Osteoblast (primary cell): Measurements from ENCODE around the gene ERC1. TPM values are rescaled to one million over a fixed set of nuclear protein-coding genes. Genes with fewer than 3 reads are reported as not detected.
A peak's percentile ranks its signal among the peaks of the same experiment; 100 is the strongest.
"Not testable (repeated sequence)": the region's sequence is repeated elsewhere in the genome, so short reads cannot be mapped to it uniquely, and the experiment has no call there.

Source experiments
- DNase-seq: peaks from one replicate; pipeline ENCODE4 v3.0.0; 2011; ENCODE audit warnings: low spot score, mixed read lengths; ENCODE audit not compliant: insufficient read length; ENCODE audit errors: missing footprints
- H2AFZ ChIP-seq: 2 replicates; pipeline ENCODE4 v1.6.0; 2011; ENCODE audit warnings: mild to moderate bottlenecking, low read length
- H3K27ac ChIP-seq: 2 replicates; pipeline ENCODE4 v1.5.1; 2011; ENCODE audit warnings: mild to moderate bottlenecking, low read depth, low read length, moderate library complexity
- H3K27me3 ChIP-seq: 2 replicates; pipeline ENCODE4 v1.6.0; 2012; ENCODE audit warnings: mild to moderate bottlenecking, control low read depth, inconsistent platforms, low read length, moderate library complexity; ENCODE audit not compliant: insufficient read depth
- H3K36me3 ChIP-seq: 2 replicates; pipeline ENCODE4 v1.5.1; 2011; ENCODE audit warnings: mild to moderate bottlenecking, low read length, control low read depth, moderate library complexity; ENCODE audit not compliant: insufficient read depth
- H3K4me1 ChIP-seq: 2 replicates; pipeline ENCODE4 v1.5.1; 2011; ENCODE audit warnings: mild to moderate bottlenecking, low read length, control low read depth, moderate library complexity; ENCODE audit not compliant: insufficient read depth
- H3K4me2 ChIP-seq: 2 replicates; pipeline ENCODE4 v1.6.0; 2011; ENCODE audit warnings: mild to moderate bottlenecking, low read length; ENCODE audit not compliant: insufficient read depth
- H3K4me3 ChIP-seq: fragments of 200-600 bp; sonication (generic); 3 replicates; pipeline ENCODE4 v1.5.1; 2012; ENCODE audit warnings: mild to moderate bottlenecking, low read length, inconsistent platforms; ENCODE audit not compliant: insufficient read depth
- H3K79me2 ChIP-seq: 2 replicates; pipeline ENCODE4 v1.6.0; 2012; ENCODE audit warnings: mild to moderate bottlenecking, low read length, control low read depth, inconsistent platforms; ENCODE audit not compliant: insufficient read depth
- H3K9me3 ChIP-seq: 2 replicates; pipeline ENCODE4 v1.5.1; 2011; ENCODE audit warnings: low read depth, low read length, control low read depth
- H4K20me1 ChIP-seq: 2 replicates; pipeline ENCODE4 v1.6.0; 2012; ENCODE audit warnings: mild to moderate bottlenecking, low read length, control low read depth; ENCODE audit not compliant: insufficient read depth
- total RNA-seq: library from RNA; depleted of rRNA; stranded (reverse); fragments of >200 nt; gene quantifications from 2 replicates; pipeline ENCODE4 v1.2.3, GENCODE V29; 2012
- TF ChIP-seq, protein P1 (sequence below): IDR thresholded peaks from 2 replicates; pipeline ENCODE4 v1.5.1; 2011; ENCODE audit warnings: mild to moderate bottlenecking, low read depth, low read length, moderate library complexity; ENCODE audit errors: extremely low read depth

Gene ERC1
- total RNA-seq, 1 donor, result 36.2 TPM

DNA sequence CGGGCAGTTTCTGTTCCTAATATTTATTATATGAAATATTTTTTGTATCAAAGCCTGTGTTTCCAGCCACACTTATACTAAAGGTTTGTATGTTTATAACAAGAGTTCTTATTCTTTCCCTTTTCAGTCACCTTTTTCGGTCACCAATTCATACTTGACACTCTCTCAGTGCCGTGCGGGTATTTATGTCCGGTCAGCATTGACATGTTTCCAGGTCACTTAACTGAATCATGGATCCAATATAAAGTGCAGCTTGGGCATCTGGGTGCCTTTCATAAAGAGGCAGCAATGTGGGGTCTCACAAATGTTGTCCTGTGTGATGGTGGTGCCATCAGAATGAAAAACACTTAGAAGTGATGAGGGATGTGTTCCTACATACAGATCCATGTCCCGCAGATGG is 141.3 kb downstream of the ERC1 start:
- no peak overlapping the region for H3K4me2 ChIP-seq
- H3K36me3 ChIP-seq, result no peaks in the 10 kb centered on the region
- H3K4me3 ChIP-seq, result no peak overlapping the region
- H2AFZ ChIP-seq, result no peak overlapping the region
- H3K27ac ChIP-seq, result no peak overlapping the region
- peak; percentile 25 for DNase-seq
- TF ChIP-seq, protein P1, sequence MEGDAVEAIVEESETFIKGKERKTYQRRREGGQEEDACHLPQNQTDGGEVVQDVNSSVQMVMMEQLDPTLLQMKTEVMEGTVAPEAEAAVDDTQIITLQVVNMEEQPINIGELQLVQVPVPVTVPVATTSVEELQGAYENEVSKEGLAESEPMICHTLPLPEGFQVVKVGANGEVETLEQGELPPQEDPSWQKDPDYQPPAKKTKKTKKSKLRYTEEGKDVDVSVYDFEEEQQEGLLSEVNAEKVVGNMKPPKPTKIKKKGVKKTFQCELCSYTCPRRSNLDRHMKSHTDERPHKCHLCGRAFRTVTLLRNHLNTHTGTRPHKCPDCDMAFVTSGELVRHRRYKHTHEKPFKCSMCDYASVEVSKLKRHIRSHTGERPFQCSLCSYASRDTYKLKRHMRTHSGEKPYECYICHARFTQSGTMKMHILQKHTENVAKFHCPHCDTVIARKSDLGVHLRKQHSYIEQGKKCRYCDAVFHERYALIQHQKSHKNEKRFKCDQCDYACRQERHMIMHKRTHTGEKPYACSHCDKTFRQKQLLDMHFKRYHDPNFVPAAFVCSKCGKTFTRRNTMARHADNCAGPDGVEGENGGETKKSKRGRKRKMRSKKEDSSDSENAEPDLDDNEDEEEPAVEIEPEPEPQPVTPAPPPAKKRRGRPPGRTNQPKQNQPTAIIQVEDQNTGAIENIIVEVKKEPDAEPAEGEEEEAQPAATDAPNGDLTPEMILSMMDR, result no peak
- no peaks in the 10 kb centered on the region for H3K27me3 ChIP-seq
- H3K9me3 ChIP-seq, result no peaks in the 10 kb centered on the region
- H3K79me2 ChIP-seq, result peaks cover 6% of the 10 kb centered on the region
- no peaks in the 10 kb centered on the region for H3K4me1 ChIP-seq
- H4K20me1 ChIP-seq, result peaks cover 2% of the 10 kb centered on the region

DNA sequence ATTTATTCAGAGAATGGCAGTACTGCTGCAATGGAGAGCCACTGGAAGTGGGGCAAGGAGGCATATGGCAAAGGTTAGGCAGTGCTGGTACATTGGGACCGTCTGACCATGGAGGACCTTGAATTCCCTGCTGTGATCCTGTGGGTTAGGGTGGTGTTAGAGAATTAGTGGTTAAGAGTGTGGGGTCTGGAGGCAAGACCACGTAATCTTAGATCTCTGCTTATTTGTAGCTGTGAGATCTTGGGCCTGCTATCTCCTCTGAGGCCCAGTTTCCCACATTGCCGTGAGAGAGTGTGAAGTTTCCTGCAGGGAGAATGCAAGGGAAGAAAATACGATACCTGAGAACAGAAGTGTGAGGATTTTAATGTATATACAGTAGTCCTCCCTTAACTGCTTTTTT is 147.7 kb downstream of the ERC1 start:
- Histone ChIP-seq H3K9me3 (no peaks in the 10 kb centered on the region), H3K27me3 (no peaks in the 10 kb centered on the region), H3K4me3 (no peak overlapping the region), H3K27ac (no peak overlapping the region), H3K36me3 (no peaks in the 10 kb centered on the region), H3K4me1 (no peaks in the 10 kb centered on the region), H2AFZ (no peak overlapping the region), H3K4me2 (no peak overlapping the region), H3K79me2 (peaks cover 7% of the 10 kb centered on the region), H4K20me1 (no peaks in the 10 kb centered on the region)
- TF ChIP-seq, protein P1, result no peak
- no peak for DNase-seq

DNA sequence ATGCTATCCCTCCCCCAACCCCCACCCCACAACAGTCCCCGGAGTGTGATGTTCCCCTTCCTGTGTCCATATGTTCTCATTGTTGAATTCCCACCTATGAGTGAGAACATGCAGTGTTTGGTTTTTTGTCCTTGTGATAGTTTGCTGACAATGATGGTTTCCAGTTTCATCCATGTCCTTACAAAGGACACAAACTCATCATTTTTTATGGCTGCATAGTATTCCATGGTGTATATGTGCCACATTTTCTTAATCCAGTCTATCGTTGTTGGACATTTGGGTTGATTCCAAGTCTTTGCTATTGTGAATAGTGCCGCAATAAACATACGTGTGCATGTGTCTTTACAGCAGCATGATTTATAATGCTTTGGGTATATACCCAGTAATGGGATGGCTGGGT is 155.7 kb downstream of the ERC1 start:
- DNase-seq, H3K4me2 ChIP-seq, H3K27ac ChIP-seq, H3K27me3 ChIP-seq, H3K79me2 ChIP-seq, H3K4me3 ChIP-seq, H4K20me1 ChIP-seq, H3K36me3 ChIP-seq, H2AFZ ChIP-seq, H3K4me1 ChIP-seq, H3K9me3 ChIP-seq: not testable (repeated sequence)

DNA sequence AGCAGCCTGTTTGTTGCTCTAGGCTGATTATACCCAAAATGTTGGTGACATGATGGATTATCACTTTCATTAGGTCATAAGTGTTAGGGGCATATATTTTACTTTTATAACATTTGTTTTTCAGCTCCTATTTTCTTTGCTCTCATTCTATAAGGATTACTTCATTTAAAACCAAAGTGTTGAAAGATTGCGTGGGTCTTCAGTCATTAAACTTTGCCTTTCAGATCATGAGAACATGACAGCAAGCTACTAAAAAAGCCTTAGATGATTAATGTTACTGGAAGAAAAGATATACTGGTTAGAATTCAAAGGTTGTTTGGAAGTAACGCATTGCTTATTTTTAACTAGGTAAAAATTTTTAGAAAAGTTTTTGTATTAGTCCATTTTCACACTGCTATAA is 156.8 kb downstream of the ERC1 start:
- Histone ChIP-seq H3K4me2 (no peak overlapping the region), H3K36me3 (peaks cover 3% of the 10 kb centered on the region), H3K4me3 (no peak overlapping the region), H4K20me1 (no peaks in the 10 kb centered on the region), H2AFZ (no peak overlapping the region), H3K4me1 (no peaks in the 10 kb centered on the region), H3K79me2 (peaks cover 4% of the 10 kb centered on the region), H3K9me3 (no peaks in the 10 kb centered on the region), H3K27me3 (no peaks in the 10 kb centered on the region), H3K27ac (no peak overlapping the region)
- TF ChIP-seq, protein P1, result no peak
- DNase-seq, result no peak

DNA sequence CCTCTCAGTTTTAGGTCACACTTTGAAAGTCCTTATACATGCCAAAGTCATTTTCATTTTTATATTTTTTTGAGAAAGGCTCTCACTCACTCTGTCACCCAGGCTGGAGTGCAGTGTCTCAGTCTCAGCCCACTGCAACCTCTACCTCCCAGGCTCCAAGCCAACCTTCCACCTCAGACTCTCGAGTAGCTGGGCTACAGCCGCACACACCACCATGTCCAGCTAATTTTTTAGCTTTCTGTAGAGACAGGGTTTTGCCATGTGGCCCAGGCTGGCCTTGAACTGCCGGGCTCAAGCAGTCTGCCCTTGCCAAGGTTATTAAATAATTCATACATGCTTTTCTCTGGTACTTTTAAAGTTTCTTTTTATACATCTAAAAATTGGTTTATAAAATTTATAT is 166.0 kb downstream of the ERC1 start:
- TF ChIP-seq, protein P1, result no peak
- Histone ChIP-seq H3K27me3 (no peaks in the 10 kb centered on the region), H3K4me1 (no peaks in the 10 kb centered on the region), H3K9me3 (no peaks in the 10 kb centered on the region), H4K20me1 (no peaks in the 10 kb centered on the region), H3K79me2 (peaks cover 8% of the 10 kb centered on the region), H3K4me3 (no peak overlapping the region), H3K27ac (no peak overlapping the region), H2AFZ (no peak overlapping the region), H3K36me3 (peaks cover 6% of the 10 kb centered on the region), H3K4me2 (no peak overlapping the region)
- DNase-seq, result no peak
